ENCODE results near the gene CFAP91.
"Not testable (repeated sequence)": the region's sequence is repeated elsewhere in the genome, so short reads cannot be mapped to it uniquely, and the experiment has no call there.

Gene CFAP91

GRCh38 chr3:119665954-119666559 is 36.8 kb upstream of the CFAP91 start:
- Histone ChIP-seq H3K9ac (ENCODE audit: low read length) (no peak overlapping the region), H3K4me3 (ENCODE audit: low read length) (no peak overlapping the region), H3K27ac (ENCODE audit: low read depth, low read length) (no peak overlapping the region), H3K4me1 (ENCODE audit: control insufficient read depth, insufficient read depth, low read length) (peaks cover 35% of the 10 kb centered on the region), H3K27me3 (ENCODE audit: control insufficient read depth, insufficient read depth, low read length) (no peaks in the 10 kb centered on the region), H3K36me3 (ENCODE audit: control insufficient read depth, insufficient read depth, low read length) (no peaks in the 10 kb centered on the region)

GRCh38 chr3:119669906-119670570 is 32.8 kb upstream of the CFAP91 start:
- H3K36me3 ChIP-seq (ENCODE audit: control insufficient read depth, insufficient read depth, low read length), result peaks cover 12% of the 10 kb centered on the region
- H3K27ac ChIP-seq (ENCODE audit: low read depth, low read length), result no peak overlapping the region

GRCh38 chr3:119672776-119673175 is 30.0 kb upstream of the CFAP91 start:
- H3K4me3 ChIP-seq (ENCODE audit: low read length), result no peak overlapping the region
- no peak overlapping the region for H3K9ac ChIP-seq (ENCODE audit: low read length)
- peaks cover 10% of the 10 kb centered on the region for H3K4me1 ChIP-seq (ENCODE audit: control insufficient read depth, insufficient read depth, low read length)
- no peaks in the 10 kb centered on the region for H3K27me3 ChIP-seq (ENCODE audit: control insufficient read depth, insufficient read depth, low read length)
- H3K36me3 ChIP-seq (ENCODE audit: control insufficient read depth, insufficient read depth, low read length), result peaks cover 12% of the 10 kb centered on the region
- H3K27ac ChIP-seq (ENCODE audit: low read depth, low read length), result no peak overlapping the region

More at GRCh38 chr3:119669906-119670570, 32.8 kb upstream of the CFAP91 start:
- Histone ChIP-seq H3K9ac (ENCODE audit: low read length) (no peak overlapping the region), H3K4me3 (ENCODE audit: low read length) (no peak overlapping the region), H3K4me1 (ENCODE audit: control insufficient read depth, insufficient read depth, low read length) (peaks cover 4% of the 10 kb centered on the region), H3K27me3 (ENCODE audit: control insufficient read depth, insufficient read depth, low read length) (no peaks in the 10 kb centered on the region)

GRCh38 chr3:119673875-119674274 is 28.9 kb upstream of the CFAP91 start:
- Histone ChIP-seq H3K27ac (ENCODE audit: low read depth, low read length) (no peak overlapping the region), H3K4me1 (ENCODE audit: control insufficient read depth, insufficient read depth, low read length) (peaks cover 10% of the 10 kb centered on the region), H3K9ac (ENCODE audit: low read length) (no peak overlapping the region), H3K27me3 (ENCODE audit: control insufficient read depth, insufficient read depth, low read length) (no peaks in the 10 kb centered on the region), H3K4me3 (ENCODE audit: low read length) (no peak overlapping the region), H3K36me3 (ENCODE audit: control insufficient read depth, insufficient read depth, low read length) (peaks cover 12% of the 10 kb centered on the region)

- Histone ChIP-seq H3K27me3 (ENCODE audit: control insufficient read depth, insufficient read depth, low read length) (no peaks in the 10 kb centered on the region), H3K9ac (ENCODE audit: low read length) (no peak overlapping the region), H3K36me3 (ENCODE audit: control insufficient read depth, insufficient read depth, low read length) (peaks cover 12% of the 10 kb centered on the region), H3K27ac (ENCODE audit: low read depth, low read length) (no peak overlapping the region), H3K4me3 (ENCODE audit: low read length) (peak overlapping the region; percentile 80), H3K4me1 (ENCODE audit: control insufficient read depth, insufficient read depth, low read length) (peaks cover 10% of the 10 kb centered on the region)
These were observed 27.5 kb upstream of the CFAP91 start for GRCh38 chr3:119675188-119675874.

GRCh38 chr3:119676020-119676419 is 26.8 kb upstream of the CFAP91 start:
- Histone ChIP-seq H3K4me3 (ENCODE audit: low read length) (peak overlapping the region; percentile 80), H3K4me1 (ENCODE audit: control insufficient read depth, insufficient read depth, low read length) (peaks cover 10% of the 10 kb centered on the region), H3K9ac (ENCODE audit: low read length) (peak overlapping the region; percentile 62), H3K27me3 (ENCODE audit: control insufficient read depth, insufficient read depth, low read length) (no peaks in the 10 kb centered on the region), H3K36me3 (ENCODE audit: control insufficient read depth, insufficient read depth, low read length) (peaks cover 12% of the 10 kb centered on the region), H3K27ac (ENCODE audit: low read depth, low read length) (peak overlapping the region; percentile 92)

GRCh38 chr3:119676771-119677640 is 25.8 kb upstream of the CFAP91 start, which contains the start of gene COX17:
Gene COX17, minus strand, starts transcription at chr3:119677406. Its CDS starts 96 bp downstream, at chr3:119677310.
- Histone ChIP-seq H3K36me3 (ENCODE audit: control insufficient read depth, insufficient read depth, low read length) (peaks cover 11% of the 10 kb centered on the region), H3K27ac (ENCODE audit: low read depth, low read length) (peak within 1 kb of the TSS; percentile 92), H3K4me3 (ENCODE audit: low read length) (peak within 1 kb of the TSS; percentile 80), H3K4me1 (ENCODE audit: control insufficient read depth, insufficient read depth, low read length) (peaks cover 10% of the 10 kb centered on the region), H3K27me3 (ENCODE audit: control insufficient read depth, insufficient read depth, low read length) (no peaks in the 10 kb centered on the region), H3K9ac (ENCODE audit: low read length) (peak within 1 kb of the TSS; percentile 62)

GRCh38 chr3:119677641-119677934 is 25.2 kb upstream of the CFAP91 start:
- no peaks in the 10 kb centered on the region for H3K27me3 ChIP-seq (ENCODE audit: control insufficient read depth, insufficient read depth, low read length)
- H3K36me3 ChIP-seq (ENCODE audit: control insufficient read depth, insufficient read depth, low read length), result peaks cover 8% of the 10 kb centered on the region
- peak overlapping the region; percentile 22 for H3K9ac ChIP-seq (ENCODE audit: low read length)
- H3K4me3 ChIP-seq (ENCODE audit: low read length), result peak overlapping the region; percentile 80
- peaks cover 10% of the 10 kb centered on the region for H3K4me1 ChIP-seq (ENCODE audit: control insufficient read depth, insufficient read depth, low read length)
- peak overlapping the region; percentile 92 for H3K27ac ChIP-seq (ENCODE audit: low read depth, low read length)

- H3K4me1 ChIP-seq (ENCODE audit: control insufficient read depth, insufficient read depth, low read length), result peaks cover 10% of the 10 kb centered on the region
- H3K4me3 ChIP-seq (ENCODE audit: low read length); H3K9ac ChIP-seq (ENCODE audit: low read length); H3K27me3 ChIP-seq (ENCODE audit: control insufficient read depth, insufficient read depth, low read length); H3K27ac ChIP-seq (ENCODE audit: low read depth, low read length); H3K36me3 ChIP-seq (ENCODE audit: control insufficient read depth, insufficient read depth, low read length): not testable (repeated sequence)
These were observed 24.6 kb upstream of the CFAP91 start for GRCh38 chr3:119678209-119678608.

- Histone ChIP-seq H3K4me3 (ENCODE audit: low read length) (no peak overlapping the region), H3K4me1 (ENCODE audit: control insufficient read depth, insufficient read depth, low read length) (peaks cover 10% of the 10 kb centered on the region), H3K27me3 (ENCODE audit: control insufficient read depth, insufficient read depth, low read length) (no peaks in the 10 kb centered on the region), H3K9ac (ENCODE audit: low read length) (no peak overlapping the region), H3K36me3 (ENCODE audit: control insufficient read depth, insufficient read depth, low read length) (no peaks in the 10 kb centered on the region), H3K27ac (ENCODE audit: low read depth, low read length) (no peak overlapping the region)
These were observed 22.9 kb upstream of the CFAP91 start for GRCh38 chr3:119679874-119680273.

- Histone ChIP-seq H3K4me1 (ENCODE audit: control insufficient read depth, insufficient read depth, low read length) (peaks cover 4% of the 10 kb centered on the region), H3K27me3 (ENCODE audit: control insufficient read depth, insufficient read depth, low read length) (no peaks in the 10 kb centered on the region), H3K36me3 (ENCODE audit: control insufficient read depth, insufficient read depth, low read length) (no peaks in the 10 kb centered on the region), H3K27ac (ENCODE audit: low read depth, low read length) (no peak overlapping the region), H3K4me3 (ENCODE audit: low read length) (no peak overlapping the region), H3K9ac (ENCODE audit: low read length) (no peak overlapping the region)
These were observed 21.5 kb upstream of the CFAP91 start for GRCh38 chr3:119681279-119681678.

GRCh38 chr3:119683421-119683820 is 19.4 kb upstream of the CFAP91 start:
- Histone ChIP-seq H3K27ac (ENCODE audit: low read depth, low read length) (no peak overlapping the region), H3K36me3 (ENCODE audit: control insufficient read depth, insufficient read depth, low read length) (no peaks in the 10 kb centered on the region), H3K4me1 (ENCODE audit: control insufficient read depth, insufficient read depth, low read length) (no peaks in the 10 kb centered on the region), H3K9ac (ENCODE audit: low read length) (no peak overlapping the region), H3K27me3 (ENCODE audit: control insufficient read depth, insufficient read depth, low read length) (no peaks in the 10 kb centered on the region), H3K4me3 (ENCODE audit: low read length) (no peak overlapping the region)
